Caco-2 (cell line): Measurements from ENCODE around the gene SELENOH. TPM values are rescaled to one million over a fixed set of nuclear protein-coding genes. Genes with fewer than 3 reads are reported as not detected.
A peak's percentile ranks its signal among the peaks of the same experiment; 100 is the strongest.

Experiments used
- BruUV-seq: library from RNA; stranded (reverse); fragments of 400-500 nt; replicated peaks from 2 replicates; lab custom pipeline; 2021; lab: Mats Ljungman, UMichigan
- CTCF ChIA-PET: fragments of 300-600 bp; sonication (Branson Sonifier 250); formaldehyde crosslinking; loops from one replicate; lab custom pipeline; 2022; ENCODE audit warnings: antibody characterized with exemption; lab: Charles Lee
- POLR2A ChIA-PET: fragments of 300-600 bp; sonication (Branson Sonifier 250); formaldehyde crosslinking; loops from one replicate; lab custom pipeline; 2022; ENCODE audit warnings: antibody characterized with exemption; lab: Charles Lee
- DNase-seq, 2 experiments: peaks; one replicate each; pipeline versions ENCODE4 v3.0.0 to v3.0.0-alpha.2; 2020 to 2022
- H3K27me3 ChIP-seq: replicated peaks from 2 replicates; pipeline ENCODE4 v1.6.0; 2011; ENCODE audit warnings: low read length; ENCODE audit not compliant: control insufficient read depth, insufficient read depth
- H3K36me3 ChIP-seq: 2 replicates; pipeline ENCODE4 v1.5.1; 2011; ENCODE audit warnings: low read length; ENCODE audit not compliant: control insufficient read depth, insufficient read depth
- H3K4me1 ChIP-seq: fragments of 250-450 bp; sonication (Bioruptor Pico); 2 replicates; pipeline ENCODE4 v1.5.1; 2020; ENCODE audit warnings: mild to moderate bottlenecking
- H3K4me3 ChIP-seq: 2 replicates; pipeline ENCODE4 v1.5.1; 2011; ENCODE audit warnings: low read depth, mild to moderate bottlenecking, control low read depth, low read length
- H3K9me3 ChIP-seq: fragments of 250-450 bp; sonication (Bioruptor Pico); 2 replicates; pipeline ENCODE4 v1.5.1; 2020; ENCODE audit warnings: mild to moderate bottlenecking, moderate library complexity
- H3K27ac Mint-ChIP-seq: one replicate; pipeline ENCODE4 v1.8.0; 2022; ENCODE audit warnings: mixed read lengths; ENCODE audit not compliant: unreplicated experiment
- H3K27me3 Mint-ChIP-seq: one replicate; pipeline ENCODE4 v1.8.0; 2022; ENCODE audit warnings: mixed read lengths; ENCODE audit not compliant: insufficient read depth, unreplicated experiment
- H3K36me3 Mint-ChIP-seq: one replicate; pipeline ENCODE4 v1.8.0; 2022; ENCODE audit warnings: mild to moderate bottlenecking, mixed read lengths; ENCODE audit not compliant: insufficient read depth, unreplicated experiment
- H3K4me1 Mint-ChIP-seq: one replicate; pipeline ENCODE4 v1.8.0; 2022; ENCODE audit warnings: low read depth, mixed read lengths; ENCODE audit not compliant: unreplicated experiment
- H3K4me3 Mint-ChIP-seq: one replicate; pipeline ENCODE4 v1.8.0; 2022; ENCODE audit warnings: mild to moderate bottlenecking, moderate library complexity, mixed read lengths; ENCODE audit not compliant: unreplicated experiment
- H3K9me3 Mint-ChIP-seq: one replicate; pipeline ENCODE4 v1.8.0; 2022; ENCODE audit warnings: mixed read lengths; ENCODE audit not compliant: unreplicated experiment
- CTCF ChIP-seq, 2 experiments: fragments of 200-600 bp in 1 of 2; IDR thresholded peaks; 1 replicate in 1 of 2; 2 replicates in 1 of 2; pipeline versions ENCODE4 v1.5.1 to v1.8.0; 2011 to 2022; ENCODE audit warnings: antibody characterized with exemption in 1 of 2, control low read depth in 1 of 2, inconsistent platforms in 1 of 2, low read depth in 1 of 2, low read length in 1 of 2, mild to moderate bottlenecking in 1 of 2, moderate library complexity in 1 of 2; ENCODE audit not compliant: insufficient read depth in 1 of 2, severe bottlenecking in 1 of 2, unreplicated experiment in 1 of 2
- intact Hi-C: fragments of 100-400 bp; cut with micrococcal nuclease; formaldehyde crosslinking; loops from one replicate; pipeline ENCODE4 v1.10.0; 2022; ENCODE audit not compliant: unreplicated experiment
- total RNA-seq: library from RNA; stranded (reverse); gene quantifications from 2 replicates; pipeline ENCODE4 v1.2.3, GENCODE V29; 2022

SELENOH gene
- total RNA-seq, 1 experiment from 2014 or later = 174 TPM

GRCh38 chr11:57777969-57778317 lies 36.7 kb downstream of the SELENOH start:
- Mint-ChIP-seq H3K27ac (peak overlapping the region; percentile 94), H3K4me3 (peak overlapping the region; percentile 65), H3K9me3 (no peaks in the 10 kb centered on the region), H3K4me1 (peaks cover 81% of the 10 kb centered on the region), H3K27me3 (no peaks in the 10 kb centered on the region), H3K36me3 (peaks cover 48% of the 10 kb centered on the region)
- H3K4me3 ChIP-seq = peak overlapping the region; percentile 23
- no peaks in the 10 kb centered on the region for H3K36me3 ChIP-seq
- no peaks in the 10 kb centered on the region for H3K9me3 ChIP-seq
- intact Hi-C loops = loop anchor here (1.0 to 5.0 kb wide), 2 partner anchors 17 to 799 kb away; partner anchors contain the start of genes CTNND1, LPXN and ZFP91
- H3K27me3 ChIP-seq = no peaks in the 10 kb centered on the region
- POLR2A ChIA-PET = interaction anchor here (0.5 to 3.3 kb wide), 10 partner anchors 8 to 66 kb away, joined by 3 to 118 read pairs (median 7); partner anchors contain the start of genes CTNND1, MED19 and SELENOH
- CTCF ChIA-PET = interaction anchor here (1.6 to 4.6 kb wide), 3 partner anchors 16 to 26 kb away, joined by 8 to 54 read pairs (median 18); partner anchors contain the start of genes BTBD18 and CTNND1
- peaks cover 85% of the 10 kb centered on the region for H3K4me1 ChIP-seq
- TSS peak; percentile 65 for BruUV-seq
- DNase-seq = peak; percentile 77 to 83
- no peak for TF ChIP-seq CTCF (IDR thresholded peaks at IDR 0.05; ENCODE audit: insufficient read depth in 1 of 2, low read depth in 1 of 2, low read length in 1 of 2, severe bottlenecking in 1 of 2, unreplicated experiment in 1 of 2)

GRCh38 chr11:57778318-57779037 lies 37.2 kb downstream of the SELENOH start:
- Histone ChIP-seq H3K9me3 (no peaks in the 10 kb centered on the region), H3K4me1 (peaks cover 87% of the 10 kb centered on the region), H3K27me3 (no peaks in the 10 kb centered on the region), H3K36me3 (no peaks in the 10 kb centered on the region), H3K4me3 (peak overlapping the region; percentile 23)
- ChIA-PET CTCF (interaction anchor here (0.5 to 4.6 kb wide), 7 partner anchors 10 to 27 kb away, joined by 4 to 54 read pairs (median 8); partner anchors contain the start of genes BTBD18 and CTNND1), POLR2A (interaction anchor here (0.5 to 3.3 kb wide), 11 partner anchors 8 to 67 kb away, joined by 3 to 118 read pairs (median 7); partner anchors contain the start of genes CTNND1, MED19 and SELENOH)
- TF ChIP-seq CTCF (IDR thresholded peaks at IDR 0.05; ENCODE audit: insufficient read depth in 1 of 2, low read depth in 1 of 2, low read length in 1 of 2, severe bottlenecking in 1 of 2, unreplicated experiment in 1 of 2) = no peak
- Mint-ChIP-seq H3K4me3 (peak overlapping the region; percentile 65), H3K27ac (peak overlapping the region; percentile 94), H3K4me1 (peaks cover 80% of the 10 kb centered on the region), H3K9me3 (no peaks in the 10 kb centered on the region), H3K27me3 (no peaks in the 10 kb centered on the region), H3K36me3 (peaks cover 53% of the 10 kb centered on the region)
- peak; percentile 90 to 94 for DNase-seq
- intact Hi-C loops = loop anchor here (1.0 to 5.0 kb wide), 3 partner anchors 10 to 799 kb away; partner anchors contain the start of genes CTNND1, LPXN and ZFP91
- no TSS peak for BruUV-seq

- Mint-ChIP-seq H3K4me3 (peak overlapping the region; percentile 65), H3K9me3 (no peaks in the 10 kb centered on the region), H3K4me1 (peaks cover 75% of the 10 kb centered on the region), H3K27ac (peak overlapping the region; percentile 94), H3K27me3 (no peaks in the 10 kb centered on the region), H3K36me3 (peaks cover 57% of the 10 kb centered on the region)
- no peak for TF ChIP-seq CTCF (IDR thresholded peaks at IDR 0.05; ENCODE audit: insufficient read depth in 1 of 2, low read depth in 1 of 2, low read length in 1 of 2, severe bottlenecking in 1 of 2, unreplicated experiment in 1 of 2)
- DNase-seq = peak; percentile 74 to 82
- CTCF ChIA-PET = interaction anchor here (0.6 to 4.6 kb wide), 5 partner anchors 9 to 27 kb away, joined by 3 to 54 read pairs (median 8); partner anchors contain the start of gene BTBD18
- H3K36me3 ChIP-seq = no peaks in the 10 kb centered on the region
- POLR2A ChIA-PET = interaction anchor here (0.8 to 3.3 kb wide), 7 partner anchors 7 to 44 kb away, joined by 3 to 118 read pairs (median 5); partner anchors contain the start of gene CTNND1
- peak overlapping the region; percentile 16 for H3K4me3 ChIP-seq
- BruUV-seq = no TSS peak
- intact Hi-C loops = loop anchor here (1.0 to 5.0 kb wide), 2 partner anchors 9 to 798 kb away; partner anchors contain the start of genes LPXN and ZFP91
- H3K27me3 ChIP-seq = no peaks in the 10 kb centered on the region
- H3K4me1 ChIP-seq = peaks cover 90% of the 10 kb centered on the region
- H3K9me3 ChIP-seq = no peaks in the 10 kb centered on the region
Measured at GRCh38 chr11:57779276-57779675, 38.0 kb downstream of the SELENOH start.
